Mucosa of stomach (tissue), 1 donor: ENCODE data around the gene PRSS33.

Experiments
- H3K27me3 ChIP-seq: one replicate; pipeline ENCODE4 v1.7.0; 2013; ENCODE audit warnings: mild to moderate bottlenecking, low read length; ENCODE audit not compliant: control insufficient read depth, insufficient read depth
- H3K36me3 ChIP-seq: one replicate; pipeline ENCODE4 v1.7.0; 2013; ENCODE audit warnings: low read length; ENCODE audit not compliant: control insufficient read depth, insufficient read depth
- H3K4me1 ChIP-seq: one replicate; pipeline ENCODE4 v1.7.0; 2013; ENCODE audit warnings: mild to moderate bottlenecking, low read length; ENCODE audit not compliant: control insufficient read depth, insufficient read depth
- H3K4me3 ChIP-seq: one replicate; pipeline ENCODE4 v1.7.0; 2013; ENCODE audit warnings: low read length
- H3K9ac ChIP-seq: one replicate; pipeline ENCODE4 v1.7.0; 2013; ENCODE audit warnings: mild to moderate bottlenecking, low read length, moderate library complexity
- H3K9me3 ChIP-seq: one replicate; pipeline ENCODE4 v1.7.0; 2013; ENCODE audit warnings: mild to moderate bottlenecking, low read length, moderate library complexity; ENCODE audit not compliant: control insufficient read depth
- donor health status: Pancreatic carcinoma.

Gene PRSS33

DNA sequence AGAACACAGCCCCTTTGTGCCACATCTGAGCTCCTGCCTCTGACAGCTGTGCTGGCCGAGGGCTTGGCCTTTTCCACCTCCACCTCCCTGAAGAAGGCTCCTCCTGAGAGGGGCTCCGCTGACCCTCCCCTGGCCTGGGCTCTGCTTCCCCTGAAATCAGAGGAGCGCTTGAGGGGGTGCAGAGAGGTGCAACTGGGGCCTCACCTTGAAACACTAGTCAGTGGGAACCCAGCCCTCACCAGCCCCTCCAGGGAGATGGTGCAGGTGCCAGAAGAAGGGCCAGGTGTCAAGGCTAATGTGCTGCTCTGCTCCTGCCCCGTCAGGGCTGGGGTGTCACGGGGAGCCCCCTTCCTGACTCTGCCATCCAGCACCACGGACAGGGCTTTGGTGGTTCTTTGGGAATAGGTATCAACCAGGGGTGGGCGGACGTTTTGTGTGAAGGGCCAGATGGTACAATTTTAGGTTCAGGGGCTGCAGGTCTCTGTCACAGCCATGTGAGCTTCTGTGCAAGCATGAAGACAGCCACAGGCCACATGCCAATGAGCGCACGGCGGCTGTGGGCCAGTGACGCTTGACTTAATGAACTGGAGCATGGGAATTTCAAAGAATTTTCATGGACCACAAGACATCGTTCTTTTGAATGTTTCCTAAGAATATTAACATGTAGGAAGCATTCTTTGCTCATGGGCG lies 40.6 kb upstream of the PRSS33 start:
- Histone ChIP-seq H3K4me3 (no peak overlapping the region), H3K9ac (no peak overlapping the region), H3K4me1 (peaks cover 49% of the 10 kb centered on the region), H3K36me3 (no peaks in the 10 kb centered on the region), H3K9me3 (no peaks in the 10 kb centered on the region), H3K27me3 (peaks cover 7% of the 10 kb centered on the region)

DNA sequence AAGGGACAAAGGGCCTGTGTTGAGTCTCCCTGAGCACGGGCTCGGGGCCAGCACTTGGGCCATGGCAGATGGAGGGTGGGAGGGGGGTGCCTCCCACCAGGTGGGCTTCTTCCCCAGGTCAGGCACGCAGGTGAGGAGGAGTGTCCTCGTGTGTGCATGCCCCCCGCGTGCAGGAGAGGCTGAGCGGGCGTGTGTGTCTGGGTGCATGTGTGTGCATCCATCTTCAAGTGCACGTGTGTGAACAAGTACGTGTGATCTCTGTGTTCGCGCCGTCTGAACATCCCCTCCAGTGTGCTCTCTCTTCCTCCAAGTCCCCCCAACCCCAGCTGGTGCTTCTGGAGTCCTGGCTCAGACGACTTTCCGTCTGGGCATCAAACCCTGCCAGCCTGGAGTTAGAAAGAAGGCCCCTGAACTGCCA lies 40.0 kb upstream of the PRSS33 start:
- Histone ChIP-seq H3K27me3 (peaks cover 7% of the 10 kb centered on the region), H3K9me3 (no peaks in the 10 kb centered on the region), H3K4me1 (peaks cover 49% of the 10 kb centered on the region), H3K9ac (no peak overlapping the region), H3K4me3 (no peak overlapping the region), H3K36me3 (no peaks in the 10 kb centered on the region)

DNA sequence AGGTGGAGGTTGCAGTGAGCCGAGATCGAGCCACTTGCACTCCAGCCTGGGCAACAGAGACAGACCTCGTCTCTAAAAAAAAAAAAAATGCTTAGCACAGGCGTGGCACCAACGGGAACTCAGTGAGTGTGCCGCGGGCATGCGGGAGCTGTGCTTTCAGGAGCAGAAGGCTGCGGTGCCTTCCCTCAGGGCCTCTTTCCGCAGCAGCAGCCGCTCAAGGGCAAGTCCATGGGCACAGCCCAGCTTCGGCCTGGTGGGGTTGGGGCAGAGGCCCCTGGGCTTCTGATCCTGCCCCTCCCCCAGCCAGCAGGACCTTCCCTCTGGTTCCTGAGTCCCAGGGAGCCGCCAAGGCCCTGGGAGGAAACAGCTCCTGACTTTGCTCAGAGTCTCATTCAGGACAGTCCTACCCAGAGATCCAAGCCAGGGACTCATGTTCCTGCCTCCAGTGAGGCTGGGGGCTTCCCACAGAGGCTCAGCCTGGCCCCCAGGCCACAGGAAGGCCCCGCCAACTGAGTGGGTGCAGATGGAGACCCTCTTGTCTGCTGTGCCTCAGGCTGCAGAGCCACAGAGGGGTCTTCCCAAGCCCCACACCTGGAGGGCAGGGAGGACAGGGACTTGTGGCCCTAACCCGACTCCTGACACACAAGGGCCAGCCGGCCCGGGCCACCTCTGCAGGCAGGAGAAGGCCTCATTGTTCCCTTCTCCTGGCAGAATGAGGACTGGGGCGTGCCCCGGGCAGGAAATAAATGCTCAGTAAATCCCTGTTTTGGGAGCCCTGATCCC lies 39.4 kb upstream of the PRSS33 start:
- H3K4me1 ChIP-seq, result peaks cover 49% of the 10 kb centered on the region
- H3K9me3 ChIP-seq, result no peaks in the 10 kb centered on the region
- H3K9ac ChIP-seq, result no peak overlapping the region
- peaks cover 7% of the 10 kb centered on the region for H3K27me3 ChIP-seq
- H3K36me3 ChIP-seq, result no peaks in the 10 kb centered on the region
- no peak overlapping the region for H3K4me3 ChIP-seq

DNA sequence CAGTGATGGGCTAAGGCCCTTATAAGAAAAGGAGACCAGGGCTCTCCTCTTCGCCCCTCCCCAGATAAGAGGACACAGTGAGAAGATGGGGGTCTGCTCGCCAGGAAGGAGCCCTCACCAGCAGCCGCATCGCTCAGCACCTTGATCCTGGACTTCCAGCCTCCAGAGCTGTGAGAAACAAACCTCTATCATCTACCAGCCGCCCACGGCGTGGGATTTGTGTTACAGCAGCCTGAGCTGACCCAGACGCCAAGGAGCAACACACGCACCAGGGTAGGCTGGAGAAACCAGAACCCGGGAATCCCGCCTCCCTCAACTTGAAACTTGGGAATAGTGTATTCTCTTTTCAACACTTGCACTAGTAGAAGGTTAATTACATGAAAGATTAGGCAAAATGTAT lies 38.5 kb upstream of the PRSS33 start:
- Histone ChIP-seq H3K36me3 (no peaks in the 10 kb centered on the region), H3K9ac (no peak overlapping the region), H3K27me3 (peaks cover 7% of the 10 kb centered on the region), H3K4me1 (peaks cover 46% of the 10 kb centered on the region), H3K4me3 (no peak overlapping the region), H3K9me3 (no peaks in the 10 kb centered on the region)

DNA sequence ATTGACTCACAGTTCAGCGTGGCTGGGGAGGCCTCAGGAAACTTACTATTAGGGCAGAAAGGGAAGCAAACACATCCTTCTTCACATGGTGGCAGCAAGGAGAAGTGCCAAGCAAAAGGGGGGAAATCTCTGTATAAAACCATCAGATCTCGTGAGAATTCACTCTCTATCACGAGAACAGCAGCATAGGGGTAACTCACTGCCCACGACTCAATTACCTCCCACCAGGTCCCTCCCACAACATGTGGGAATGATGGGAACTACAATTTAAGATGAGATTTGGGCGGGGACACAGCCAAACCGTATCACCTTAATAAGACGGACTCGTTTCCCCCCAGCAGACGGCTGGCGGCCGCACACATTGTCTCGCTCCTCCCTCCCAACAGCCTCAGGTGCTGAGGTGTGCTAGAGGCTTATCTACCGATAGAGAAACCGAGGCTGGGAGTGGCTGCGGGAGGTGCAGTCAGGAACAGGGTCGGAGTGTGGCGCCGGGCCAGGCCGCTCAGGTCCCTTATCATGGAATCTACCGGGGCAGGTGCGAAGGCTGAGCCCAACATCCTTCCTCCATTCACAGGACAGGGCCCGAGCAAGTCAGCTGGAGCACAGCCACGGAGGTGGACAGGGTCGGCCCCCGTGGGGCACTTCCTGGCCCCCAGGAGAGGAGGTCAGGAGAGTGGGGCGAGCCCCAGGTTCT lies 37.8 kb upstream of the PRSS33 start:
- Histone ChIP-seq H3K4me3 (no peak overlapping the region), H3K4me1 (peaks cover 38% of the 10 kb centered on the region), H3K9ac (no peak overlapping the region), H3K27me3 (peaks cover 7% of the 10 kb centered on the region), H3K9me3 (no peaks in the 10 kb centered on the region), H3K36me3 (no peaks in the 10 kb centered on the region)

DNA sequence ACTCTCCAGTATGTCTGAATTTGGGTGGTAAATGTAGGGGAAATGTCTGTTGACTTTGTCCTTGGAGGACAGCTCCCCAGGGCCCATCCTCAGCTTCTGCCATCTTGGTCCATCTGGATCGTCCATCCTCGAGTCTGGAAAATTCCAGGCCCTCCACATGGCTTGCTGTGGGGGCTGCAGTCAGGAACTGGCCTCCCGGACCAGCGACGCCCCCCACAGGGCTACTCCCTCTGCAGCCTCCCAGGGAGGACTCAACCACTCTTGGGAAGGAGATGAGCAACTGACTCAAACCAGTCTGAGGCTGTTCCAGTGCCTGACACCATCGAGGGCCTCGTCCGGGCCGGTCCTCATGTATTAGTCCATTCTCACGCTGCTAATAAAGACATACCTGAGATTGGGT lies 37.3 kb upstream of the PRSS33 start:
- Histone ChIP-seq H3K27me3 (peaks cover 7% of the 10 kb centered on the region), H3K4me3 (no peak overlapping the region)

DNA sequence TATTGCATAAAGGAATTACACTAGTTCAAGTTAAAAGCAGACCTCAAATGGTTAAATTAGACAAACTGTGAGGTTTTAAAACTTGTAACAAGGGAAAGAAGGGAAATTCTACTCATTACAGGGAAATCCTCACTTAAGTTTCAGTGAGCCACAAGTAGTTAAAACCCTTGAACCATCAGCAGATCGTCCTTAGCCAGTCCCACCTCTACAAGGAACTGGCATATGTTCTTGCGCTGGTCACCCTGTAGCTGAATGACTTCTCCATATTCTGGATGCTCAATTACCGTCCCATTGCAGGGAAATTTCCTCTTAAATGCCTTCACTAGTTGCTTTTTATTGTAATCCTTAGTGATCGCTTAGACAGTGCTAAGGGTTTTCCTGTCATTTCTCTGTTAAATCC lies 35.1 kb upstream of the PRSS33 start:
- H3K9ac ChIP-seq, result no peak overlapping the region
- H3K27me3 ChIP-seq, result no peaks in the 10 kb centered on the region
- no peaks in the 10 kb centered on the region for H3K9me3 ChIP-seq
- H3K36me3 ChIP-seq, result no peaks in the 10 kb centered on the region
- H3K4me1 ChIP-seq, result peaks cover 24% of the 10 kb centered on the region
- H3K4me3 ChIP-seq, result no peak overlapping the region

More for the DNA sequence above, 37.3 kb upstream of the PRSS33 start:
- Histone ChIP-seq H3K9ac (no peak overlapping the region), H3K36me3 (no peaks in the 10 kb centered on the region), H3K9me3 (no peaks in the 10 kb centered on the region), H3K4me1 (peaks cover 33% of the 10 kb centered on the region)

DNA sequence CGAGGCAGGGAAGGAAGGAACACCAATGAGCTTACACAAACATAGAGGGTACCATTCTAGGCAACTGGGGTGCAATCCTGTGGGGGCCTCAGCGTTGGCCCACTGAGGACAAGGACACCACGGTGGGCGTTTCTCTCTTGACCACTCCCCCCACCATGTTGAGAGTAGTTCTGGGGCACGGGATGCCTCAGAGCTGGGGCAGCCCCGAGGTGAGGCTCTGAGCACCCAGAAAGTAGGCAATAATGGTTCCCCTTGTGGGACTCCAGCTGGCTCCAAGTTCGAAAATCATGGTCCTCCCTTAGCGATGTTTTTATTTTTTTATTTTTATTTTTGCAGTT lies 34.8 kb upstream of the PRSS33 start:
- no peak overlapping the region for H3K9ac ChIP-seq
- H3K27me3 ChIP-seq, result no peaks in the 10 kb centered on the region
- H3K9me3 ChIP-seq, result no peaks in the 10 kb centered on the region
- H3K36me3 ChIP-seq, result no peaks in the 10 kb centered on the region
- no peak overlapping the region for H3K4me3 ChIP-seq
- H3K4me1 ChIP-seq, result peaks cover 22% of the 10 kb centered on the region

DNA sequence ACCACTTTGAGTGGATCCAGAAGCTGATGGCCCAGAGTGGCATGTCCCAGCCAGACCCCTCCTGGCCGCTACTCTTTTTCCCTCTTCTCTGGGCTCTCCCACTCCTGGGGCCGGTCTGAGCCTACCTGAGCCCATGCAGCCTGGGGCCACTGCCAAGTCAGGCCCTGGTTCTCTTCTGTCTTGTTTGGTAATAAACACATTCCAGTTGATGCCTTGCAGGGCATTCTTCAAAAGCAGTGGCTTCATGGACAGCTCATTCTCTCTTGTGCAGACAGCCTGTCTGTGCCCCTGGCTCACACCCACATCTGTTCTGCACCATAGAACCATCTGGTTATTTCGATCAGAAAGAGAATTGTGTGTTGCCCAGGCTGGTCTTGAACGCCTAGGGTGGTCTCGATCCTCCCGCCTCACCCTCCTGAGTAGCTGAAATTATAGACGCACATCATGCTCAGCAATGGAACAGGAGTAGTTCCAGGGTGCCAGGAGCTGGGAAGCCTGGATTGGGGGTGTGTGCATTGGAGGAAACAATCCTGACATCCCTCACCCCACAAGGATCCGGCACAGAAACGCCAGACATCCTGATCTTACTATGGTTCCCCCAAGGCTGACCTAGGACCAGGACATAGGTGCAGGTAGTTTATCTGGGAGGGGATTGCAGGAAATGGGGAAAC lies 34.3 kb upstream of the PRSS33 start:
- no peak overlapping the region for H3K4me3 ChIP-seq
- no peaks in the 10 kb centered on the region for H3K27me3 ChIP-seq
- no peaks in the 10 kb centered on the region for H3K9me3 ChIP-seq
- H3K36me3 ChIP-seq, result no peaks in the 10 kb centered on the region
- H3K9ac ChIP-seq, result no peak overlapping the region
- H3K4me1 ChIP-seq, result peaks cover 16% of the 10 kb centered on the region

DNA sequence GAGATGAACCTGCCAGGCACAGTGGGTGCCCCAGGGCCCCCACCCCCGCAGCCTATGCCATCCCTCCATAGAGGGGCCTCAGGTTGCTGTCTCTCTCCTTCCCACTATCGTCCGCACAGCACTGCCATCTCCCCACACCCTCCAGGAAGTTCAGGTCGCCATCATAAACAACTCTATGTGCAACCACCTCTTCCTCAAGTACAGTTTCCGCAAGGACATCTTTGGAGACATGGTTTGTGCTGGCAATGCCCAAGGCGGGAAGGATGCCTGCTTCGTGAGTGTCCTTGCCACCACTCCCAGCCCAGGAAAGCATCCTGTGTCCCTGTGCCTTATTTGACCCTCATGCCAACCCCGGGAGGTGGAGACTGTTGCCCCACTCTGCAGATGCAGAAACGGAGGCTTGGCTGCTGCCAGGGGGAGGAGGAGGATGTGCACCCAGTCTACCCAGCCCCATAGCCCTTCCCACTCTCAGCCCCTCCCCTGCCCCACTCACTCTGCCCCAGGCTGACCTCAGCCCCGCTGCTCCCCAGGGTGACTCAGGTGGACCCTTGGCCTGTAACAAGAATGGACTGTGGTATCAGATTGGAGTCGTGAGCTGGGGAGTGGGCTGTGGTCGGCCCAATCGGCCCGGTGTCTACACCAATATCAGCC lies 33.6 kb upstream of the PRSS33 start:
- H3K27me3 ChIP-seq, result no peaks in the 10 kb centered on the region
- no peaks in the 10 kb centered on the region for H3K36me3 ChIP-seq
- no peak overlapping the region for H3K4me3 ChIP-seq
- H3K4me1 ChIP-seq, result peaks cover 15% of the 10 kb centered on the region
- H3K9me3 ChIP-seq, result no peaks in the 10 kb centered on the region
- H3K9ac ChIP-seq, result no peak overlapping the region

DNA sequence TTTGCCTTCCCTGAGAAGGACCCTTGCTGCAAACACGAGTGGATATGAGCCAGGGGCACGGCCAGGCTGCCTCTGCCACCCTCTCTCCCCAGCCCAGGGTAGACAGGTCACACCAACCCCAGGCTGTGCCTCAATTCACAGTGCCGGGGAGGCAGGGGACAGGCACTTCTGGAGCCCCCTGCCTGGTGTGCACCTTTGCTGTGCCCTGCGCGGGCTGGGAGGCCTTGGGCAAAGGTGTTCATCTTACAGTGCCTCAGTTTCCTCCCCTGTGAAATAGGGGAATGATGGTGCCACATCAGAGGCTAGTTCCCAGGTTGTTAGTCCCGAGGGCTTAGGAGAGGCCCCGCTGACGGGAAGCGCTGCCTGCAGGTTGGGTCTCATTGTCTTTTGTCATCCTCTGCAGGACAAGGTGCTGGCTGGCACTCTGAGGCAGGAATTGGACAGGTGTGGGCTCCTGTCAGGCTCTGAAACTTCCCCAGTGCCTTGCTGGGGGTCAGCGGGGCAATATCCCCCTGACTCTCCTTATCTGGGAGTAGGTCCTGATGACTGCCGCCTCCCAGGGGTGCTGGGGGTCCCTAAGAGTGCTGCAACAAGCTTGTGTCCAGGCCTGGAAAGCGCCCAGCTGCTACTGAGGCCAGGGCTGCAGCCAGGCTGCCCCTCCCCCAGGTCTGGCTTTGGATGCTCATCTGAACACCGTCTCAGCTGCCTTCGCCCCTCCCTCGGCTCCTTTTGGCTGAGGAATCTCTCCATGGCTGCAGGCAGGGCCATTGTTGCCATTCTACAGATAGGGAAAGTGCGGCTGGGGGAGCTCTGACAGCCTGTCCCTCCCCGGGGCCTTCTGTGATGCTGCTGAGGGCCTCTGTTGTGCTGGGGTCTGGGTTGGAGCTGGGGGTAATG lies 32.8 kb upstream of the PRSS33 start:
- Histone ChIP-seq H3K4me1 (peaks cover 8% of the 10 kb centered on the region), H3K4me3 (no peak overlapping the region), H3K36me3 (no peaks in the 10 kb centered on the region), H3K9me3 (no peaks in the 10 kb centered on the region), H3K9ac (no peak overlapping the region), H3K27me3 (peaks cover 5% of the 10 kb centered on the region)
